Smooth muscle cell (in vitro differentiated cells): ENCODE results near the gene IL1RAPL1. TPM values are rescaled to one million over a fixed set of nuclear protein-coding genes. Genes with fewer than 3 reads are reported as not detected.

ENCODE experiments used
- DNase-seq: peaks from one replicate; lab custom pipeline; 2025; ENCODE audit not compliant: unreplicated experiment; lab: John Stamatoyannopoulos, UW
- H2AFZ ChIP-seq: fragments of 200-600 bp; sonication (generic); 2 replicates; pipeline ENCODE4 v1.6.0; 2016; ENCODE audit warnings: antibody characterized with exemption, low read depth, mild to moderate bottlenecking
- H3F3A ChIP-seq: fragments of 200-600 bp; sonication (generic); 2 replicates; pipeline ENCODE4 v1.6.0; 2017; ENCODE audit warnings: antibody characterized with exemption, low read depth
- H3K27ac ChIP-seq: fragments of 200-600 bp; sonication (generic); 2 replicates; pipeline ENCODE4 v1.5.1; 2016; ENCODE audit warnings: low read depth, mild to moderate bottlenecking
- H3K27me3 ChIP-seq: fragments of 200-600 bp; sonication (generic); 2 replicates; pipeline ENCODE4 v1.6.1; 2016; ENCODE audit warnings: low read depth, mild to moderate bottlenecking
- H3K36me3 ChIP-seq: fragments of 200-600 bp; sonication (generic); 2 replicates; pipeline ENCODE4 v1.5.1; 2016; ENCODE audit warnings: low read depth
- H3K4me1 ChIP-seq: fragments of 200-600 bp; sonication (generic); 2 replicates; pipeline ENCODE4 v1.5.1; 2016; ENCODE audit warnings: low read depth
- H3K4me2 ChIP-seq: fragments of 200-600 bp; sonication (generic); 2 replicates; pipeline ENCODE4 v1.6.0; 2016; ENCODE audit warnings: mild to moderate bottlenecking
- H3K4me3 ChIP-seq: fragments of 200-600 bp; sonication (generic); 2 replicates; pipeline ENCODE4 v1.5.1; 2016; ENCODE audit warnings: mild to moderate bottlenecking
- H3K79me2 ChIP-seq: fragments of 200-600 bp; sonication (generic); 2 replicates; pipeline ENCODE4 v1.6.0; 2016; ENCODE audit warnings: low read depth, mild to moderate bottlenecking
- H3K9ac ChIP-seq: fragments of 200-600 bp; sonication (generic); 2 replicates; pipeline ENCODE4 v1.6.0; 2016; ENCODE audit warnings: low read depth
- H3K9me3 ChIP-seq: fragments of 200-600 bp; sonication (generic); replicated peaks from 2 replicates; pipeline ENCODE4 v1.5.1; 2016; ENCODE audit warnings: low read depth
- H4K20me1 ChIP-seq: fragments of 200-600 bp; sonication (generic); 2 replicates; pipeline ENCODE4 v1.6.0; 2016; ENCODE audit warnings: low read depth
- CTCF ChIP-seq: fragments of 200-600 bp; sonication (generic); IDR thresholded peaks from 2 replicates; pipeline ENCODE4 v1.5.1; 2017; ENCODE audit warnings: borderline replicate concordance, mild to moderate bottlenecking, antibody characterized with exemption; ENCODE audit not compliant: insufficient read depth, poor library complexity, severe bottlenecking
- WGBS: methylation state at CpG from one replicate; pipeline ENCODE4 v1.1.7; 2016; ENCODE audit warnings: low lambda C conversion rate; 5-methylcytosine and 5-hydroxymethylcytosine counted together
- polyA plus RNA-seq: library from polyadenylated mRNA; unstranded; fragments of >200 nt; fragmentation: Nextera tagmentation; extraction: Ambion mirVana; gene quantifications from 2 replicates; pipeline ENCODE4 v1.2.1, GENCODE V29; 2016
- total RNA-seq: library from RNA; depleted of rRNA; stranded (reverse); fragments of >200 nt; gene quantifications from 2 replicates; pipeline ENCODE4 v1.2.3, GENCODE V29; 2014

IL1RAPL1 gene
- total and polyA plus RNA-seq, 2 experiments from 2014 or later, result 0.04 TPM; not detected in 1

- Histone ChIP-seq H3K4me3 (no peak overlapping the region), H3K36me3 (no peaks in the 10 kb centered on the region), H2AFZ (no peak overlapping the region), H3K4me2 (no peak overlapping the region), H3K4me1 (no peaks in the 10 kb centered on the region), H3K79me2 (no peaks in the 10 kb centered on the region), H3F3A (no peaks in the 10 kb centered on the region), H3K9me3 (no peaks in the 10 kb centered on the region), H3K27me3 (no peaks in the 10 kb centered on the region), H3K9ac (no peak overlapping the region), H3K27ac (no peak overlapping the region), H4K20me1 (no peaks in the 10 kb centered on the region)
- no peak for TF ChIP-seq CTCF
- no peak for DNase-seq
These were observed 688.7 kb downstream of the IL1RAPL1 start for GRCh38 chrX:29275928-29276327.

- no peak for DNase-seq
- Histone ChIP-seq H3K4me1 (no peaks in the 10 kb centered on the region), H3K9ac (no peak overlapping the region), H3K9me3 (no peaks in the 10 kb centered on the region), H2AFZ (no peak overlapping the region), H3K4me2 (no peak overlapping the region), H3K27me3 (no peaks in the 10 kb centered on the region), H3F3A (no peaks in the 10 kb centered on the region), H3K79me2 (no peaks in the 10 kb centered on the region), H3K36me3 (no peaks in the 10 kb centered on the region), H4K20me1 (no peaks in the 10 kb centered on the region), H3K27ac (no peak overlapping the region), H3K4me3 (no peak overlapping the region)
- WGBS, result 89% methylated on average over 2 of the region's 2 CpGs
- TF ChIP-seq CTCF, result no peak
These were observed 694.0 kb downstream of the IL1RAPL1 start for GRCh38 chrX:29281078-29281742.

- H3K4me1 ChIP-seq, result no peaks in the 10 kb centered on the region
- H4K20me1 ChIP-seq, result no peaks in the 10 kb centered on the region
- H3K4me2 ChIP-seq, result no peak overlapping the region
- H3K79me2 ChIP-seq, result no peaks in the 10 kb centered on the region
- no peak overlapping the region for H3K4me3 ChIP-seq
- no peak for TF ChIP-seq CTCF
- no peaks in the 10 kb centered on the region for H3K27me3 ChIP-seq
- H3K36me3 ChIP-seq, result no peaks in the 10 kb centered on the region
- DNase-seq, result no peak
- no peak overlapping the region for H2AFZ ChIP-seq
- H3F3A ChIP-seq, result no peaks in the 10 kb centered on the region
- no peaks in the 10 kb centered on the region for H3K9me3 ChIP-seq
- whole genome bisulfite sequencing, result 87% methylated on average over 2 of the region's 2 CpGs
- no peak overlapping the region for H3K9ac ChIP-seq
- H3K27ac ChIP-seq, result no peak overlapping the region
These were observed 698.4 kb downstream of the IL1RAPL1 start for GRCh38 chrX:29285664-29286063.
